ENCODE measurements around the gene XRCC5.

GRCh38 chr2:216220976-216221375 is 111.8 kb downstream of the XRCC5 start:
- TF ChIP-seq, protein P1, sequence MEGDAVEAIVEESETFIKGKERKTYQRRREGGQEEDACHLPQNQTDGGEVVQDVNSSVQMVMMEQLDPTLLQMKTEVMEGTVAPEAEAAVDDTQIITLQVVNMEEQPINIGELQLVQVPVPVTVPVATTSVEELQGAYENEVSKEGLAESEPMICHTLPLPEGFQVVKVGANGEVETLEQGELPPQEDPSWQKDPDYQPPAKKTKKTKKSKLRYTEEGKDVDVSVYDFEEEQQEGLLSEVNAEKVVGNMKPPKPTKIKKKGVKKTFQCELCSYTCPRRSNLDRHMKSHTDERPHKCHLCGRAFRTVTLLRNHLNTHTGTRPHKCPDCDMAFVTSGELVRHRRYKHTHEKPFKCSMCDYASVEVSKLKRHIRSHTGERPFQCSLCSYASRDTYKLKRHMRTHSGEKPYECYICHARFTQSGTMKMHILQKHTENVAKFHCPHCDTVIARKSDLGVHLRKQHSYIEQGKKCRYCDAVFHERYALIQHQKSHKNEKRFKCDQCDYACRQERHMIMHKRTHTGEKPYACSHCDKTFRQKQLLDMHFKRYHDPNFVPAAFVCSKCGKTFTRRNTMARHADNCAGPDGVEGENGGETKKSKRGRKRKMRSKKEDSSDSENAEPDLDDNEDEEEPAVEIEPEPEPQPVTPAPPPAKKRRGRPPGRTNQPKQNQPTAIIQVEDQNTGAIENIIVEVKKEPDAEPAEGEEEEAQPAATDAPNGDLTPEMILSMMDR (IDR thresholded peaks at IDR 0.05 in 8 of 11, conservative IDR thresholded peaks at IDR 0.05 in 3 of 11) = no peak
- TF ChIP-seq POLR2AphosphoS5 (IDR thresholded peaks at IDR 0.05) (no peak), POLR2A (IDR thresholded peaks at IDR 0.05) (no peak)
